Measurements from ENCODE around the gene MRPL53. TPM values are rescaled to one million over a fixed set of nuclear protein-coding genes. Genes with fewer than 3 reads are reported as not detected.
"Not testable (repeated sequence)": the region's sequence is repeated elsewhere in the genome, so short reads cannot be mapped to it uniquely, and the experiment has no call there.

MRPL53 gene
- polyA plus RNA-seq, 5 donors, result 37.7 to 68.9 (median 40.5) TPM

GRCh38 chr2:74483675-74484164, 11.2 kb upstream of the MRPL53 start:
- not testable (repeated sequence) for DNase-seq

- peak; percentile 96 to 97 for DNase-seq
Observed at GRCh38 chr2:74482801-74483674, 10.6 kb upstream of the MRPL53 start, which contains the start of the genes CCDC142 and TTC31. CCDC142 (minus strand) TSS chr2:74482998; CDS start chr2:74482837, 161 bp downstream. TTC31 (plus strand) TSS chr2:74483081; CDS start chr2:74483096, 15 bp downstream.

GRCh38 chr2:74481961-74482800, 9.7 kb upstream of the MRPL53 start:
- no peak for DNase-seq

GRCh38 chr2:74481431-74481830, 9.0 kb upstream of the MRPL53 start:
- DNase-seq, result no peak

GRCh38 chr2:74474899-74475298, 2.4 kb upstream of the MRPL53 start:
- no peak for DNase-seq

- no peak for DNase-seq
Observed at GRCh38 chr2:74474481-74474880, 2.0 kb upstream of the MRPL53 start.

- DNase-seq, result no peak
Observed at GRCh38 chr2:74472945-74473258, 422 bp upstream of the MRPL53 start.

- DNase-seq, result no peak
Observed at GRCh38 chr2:74471332-74472065, 981 bp downstream of the MRPL53 start.

- DNase-seq, result not testable (repeated sequence)
Observed at GRCh38 chr2:74470742-74471141, 1.7 kb downstream of the MRPL53 start.

GRCh38 chr2:74464406-74464805, 8.1 kb downstream of the MRPL53 start:
- DNase-seq, result no peak

GRCh38 chr2:74462786-74463105, 9.7 kb downstream of the MRPL53 start:
- DNase-seq, result no peak

GRCh38 chr2:74462054-74462785, 10.3 kb downstream of the MRPL53 start:
- no peak for DNase-seq

GRCh38 chr2:74461187-74462053, 11.1 kb downstream of the MRPL53 start:
- no peak for DNase-seq

GRCh38 chr2:74460187-74460586, 12.3 kb downstream of the MRPL53 start:
- not testable (repeated sequence) for DNase-seq

GRCh38 chr2:74459503-74460118, 12.9 kb downstream of the MRPL53 start:
- DNase-seq, result not testable (repeated sequence)

GRCh38 chr2:74458938-74459363, 13.5 kb downstream of the MRPL53 start:
- no peak for DNase-seq

GRCh38 chr2:74458132-74458937, 14.1 kb downstream of the MRPL53 start, which contains the start of gene WBP1:
WBP1 (plus strand) TSS chr2:74458438; CDS start chr2:74458603, 165 bp downstream.
- DNase-seq, result peak; percentile 99 to 100

- DNase-seq, result no peak
Observed at GRCh38 chr2:74457549-74458131, 14.8 kb downstream of the MRPL53 start.
